ENCODE data around the gene PIP4K2C. TPM values are rescaled to one million over a fixed set of nuclear protein-coding genes. Genes with fewer than 3 reads are reported as not detected.

PIP4K2C gene
- polyA plus RNA-seq, 1 donor = 26.0 TPM

DNA sequence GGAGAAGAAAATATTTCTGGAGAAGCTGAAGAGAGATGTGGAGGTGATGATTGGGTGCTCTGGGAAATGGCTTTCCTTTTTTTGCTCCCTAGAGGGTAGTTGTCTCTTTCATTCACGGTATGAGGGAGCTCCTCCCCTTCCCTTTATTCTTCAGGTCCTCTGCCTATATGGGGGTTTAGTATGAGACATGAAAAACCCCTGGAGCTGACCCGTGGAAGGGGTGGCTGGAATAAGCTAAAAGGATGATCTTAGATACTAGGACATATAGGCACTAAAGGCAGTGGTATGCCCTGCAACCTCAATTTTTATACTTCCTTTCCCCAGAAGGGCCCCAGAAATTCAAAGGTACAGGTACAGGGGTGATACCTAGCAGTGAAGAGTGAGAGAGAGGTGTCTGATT is 9.4 kb downstream of the PIP4K2C start:
- no CpG with 5 or more reads among the region's 2 CpGs for WGBS (ENCODE audit: insufficient coverage, low lambda C conversion rate)
- Histone ChIP-seq H3K36me3 (ENCODE audit: control insufficient read depth, insufficient read depth, low read length) (peaks cover 45% of the 10 kb centered on the region), H3K4me3 (ENCODE audit: low read length) (no peak overlapping the region), H3K27ac (ENCODE audit: low read length) (no peak overlapping the region), H3K9me3 (ENCODE audit: control insufficient read depth, low read depth, low read length) (no peaks in the 10 kb centered on the region), H3K4me1 (ENCODE audit: control insufficient read depth, insufficient read depth, low read length) (peaks cover 13% of the 10 kb centered on the region), H3K27me3 (ENCODE audit: control insufficient read depth, insufficient read depth, low read length) (peaks cover 9% of the 10 kb centered on the region)
- no peak for DNase-seq

DNA sequence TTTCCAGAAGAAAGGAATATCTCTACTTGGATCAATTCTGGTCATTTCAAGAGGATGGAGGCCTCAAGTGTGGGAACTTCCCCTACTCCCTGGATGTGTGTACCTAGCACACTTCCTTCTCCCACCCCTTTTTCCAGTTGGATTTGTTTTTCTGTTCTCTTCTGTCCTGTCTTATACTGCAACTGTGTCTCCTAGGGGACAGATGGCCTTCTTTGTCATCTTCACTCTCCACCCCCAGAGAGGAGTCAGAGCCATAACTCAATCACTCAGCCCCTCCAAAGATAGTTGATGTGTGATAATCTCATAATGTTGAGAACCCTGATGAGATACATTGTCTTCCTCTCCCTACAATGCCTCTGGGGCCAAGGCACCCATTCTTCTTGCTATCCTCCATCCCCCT is 11.6 kb downstream of the PIP4K2C start:
- H3K36me3 ChIP-seq (ENCODE audit: control insufficient read depth, insufficient read depth, low read length) = peaks cover 33% of the 10 kb centered on the region
- H3K27me3 ChIP-seq (ENCODE audit: control insufficient read depth, insufficient read depth, low read length) = peaks cover 9% of the 10 kb centered on the region
- no peak overlapping the region for H3K4me3 ChIP-seq (ENCODE audit: low read length)
- no peaks in the 10 kb centered on the region for H3K9me3 ChIP-seq (ENCODE audit: control insufficient read depth, low read depth, low read length)
- no peak for DNase-seq
- H3K4me1 ChIP-seq (ENCODE audit: control insufficient read depth, insufficient read depth, low read length) = peaks cover 16% of the 10 kb centered on the region
- no peak overlapping the region for H3K27ac ChIP-seq (ENCODE audit: low read length)

DNA sequence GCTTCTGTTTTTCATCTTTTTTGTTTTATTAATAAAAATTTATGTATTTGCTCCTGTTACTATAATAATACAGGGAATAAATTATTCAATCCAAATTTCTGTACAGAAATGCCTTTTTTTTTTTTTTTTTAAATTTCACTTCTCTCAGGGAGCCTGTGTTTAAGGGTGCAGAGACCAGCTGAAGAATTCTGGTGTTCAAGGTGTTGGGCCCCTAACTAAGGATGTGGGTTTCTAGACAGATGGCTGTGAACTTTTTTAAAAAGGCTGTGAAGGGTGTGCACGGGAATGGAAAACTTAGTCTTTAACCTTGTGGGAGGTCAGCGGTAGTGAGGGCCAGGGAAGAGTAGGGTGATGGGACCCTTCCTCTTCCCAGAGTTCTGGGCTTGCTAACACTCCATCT is 12.3 kb downstream of the PIP4K2C start:
- H3K36me3 ChIP-seq (ENCODE audit: control insufficient read depth, insufficient read depth, low read length) = peaks cover 30% of the 10 kb centered on the region
- H3K9me3 ChIP-seq (ENCODE audit: control insufficient read depth, low read depth, low read length) = no peaks in the 10 kb centered on the region
- H3K27ac ChIP-seq (ENCODE audit: low read length) = peak overlapping the region; percentile 2
- H3K27me3 ChIP-seq (ENCODE audit: control insufficient read depth, insufficient read depth, low read length) = peaks cover 9% of the 10 kb centered on the region
- peaks cover 16% of the 10 kb centered on the region for H3K4me1 ChIP-seq (ENCODE audit: control insufficient read depth, insufficient read depth, low read length)
- H3K4me3 ChIP-seq (ENCODE audit: low read length) = no peak overlapping the region
- DNase-seq = no peak
- no CpG with 5 or more reads among the region's 2 CpGs for WGBS (ENCODE audit: insufficient coverage, low lambda C conversion rate)

DNA sequence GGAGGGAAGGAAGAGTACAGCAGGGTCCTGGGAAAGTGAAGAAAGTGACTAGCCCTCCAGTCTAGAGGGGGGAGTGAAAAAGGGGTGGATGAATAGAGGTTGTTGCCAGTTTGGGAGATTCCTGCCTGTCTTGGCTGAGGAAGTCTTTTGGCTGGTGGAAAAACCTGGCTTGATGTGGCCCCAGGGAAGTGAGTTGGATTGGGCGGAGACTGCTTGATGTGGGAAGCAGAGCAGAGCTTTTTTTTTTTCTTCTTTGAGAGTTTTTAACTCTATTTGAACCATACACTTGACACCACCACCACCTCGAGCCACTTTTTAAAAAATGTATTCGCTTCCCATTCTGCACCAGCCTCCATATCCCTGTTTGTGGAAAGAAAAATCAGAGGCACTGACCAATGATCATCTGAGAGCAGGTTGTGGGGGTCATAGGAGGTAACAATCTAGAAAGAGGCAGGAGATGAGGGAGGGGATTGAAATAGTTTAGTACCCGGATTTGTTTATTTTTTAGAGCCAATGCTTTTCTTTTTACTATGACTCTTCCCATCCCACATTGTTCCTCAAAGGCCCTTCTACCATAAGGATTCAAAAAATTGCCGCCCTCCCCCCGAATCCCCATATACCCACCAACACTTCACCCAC is 12.9 kb downstream of the PIP4K2C start:
- Histone ChIP-seq H3K4me1 (ENCODE audit: control insufficient read depth, insufficient read depth, low read length) (peaks cover 16% of the 10 kb centered on the region), H3K4me3 (ENCODE audit: low read length) (peak overlapping the region; percentile 71), H3K36me3 (ENCODE audit: control insufficient read depth, insufficient read depth, low read length) (peaks cover 27% of the 10 kb centered on the region), H3K9me3 (ENCODE audit: control insufficient read depth, low read depth, low read length) (no peaks in the 10 kb centered on the region), H3K27me3 (ENCODE audit: control insufficient read depth, insufficient read depth, low read length) (peaks cover 11% of the 10 kb centered on the region), H3K27ac (ENCODE audit: low read length) (peak overlapping the region; percentile 54)
- WGBS (ENCODE audit: insufficient coverage, low lambda C conversion rate) = 8% methylated on average over 1 of the region's 6 CpGs
- DNase-seq = peak in 1 of 2 donors; percentile 41

DNA sequence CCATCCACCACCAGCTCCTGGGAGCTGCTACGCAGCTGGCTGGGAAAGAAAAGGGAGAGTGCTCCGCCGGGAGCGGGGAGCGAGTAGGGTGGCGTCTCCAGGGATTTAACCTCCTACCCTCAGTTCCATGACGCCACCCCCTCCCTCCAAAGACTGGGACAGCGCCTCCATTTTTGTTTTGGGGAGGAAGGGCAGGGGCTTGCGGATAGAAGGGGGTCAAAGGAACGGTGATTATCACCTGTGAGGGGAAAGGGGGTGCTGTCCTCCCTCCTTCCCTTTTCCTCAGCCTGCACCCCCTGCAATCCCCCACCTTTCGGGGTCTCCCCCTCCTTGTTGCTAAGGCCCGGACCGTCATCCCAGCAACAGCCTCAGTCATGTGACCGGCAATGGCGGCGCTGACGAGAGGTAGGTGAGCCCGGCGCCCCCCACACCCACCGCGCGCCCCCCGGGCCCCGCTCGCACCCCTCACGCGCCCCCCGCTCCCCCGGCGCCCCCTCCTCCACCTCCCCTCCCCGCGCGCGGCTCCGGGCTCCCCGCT is 13.5 kb downstream of the PIP4K2C start, which contains the start of gene DTX3:
DTX3 (plus strand) TSS at position 371 of the 538 bp plus-strand sequence. CDS start 1,694 bp downstream, outside the sequence.
- H3K4me1 ChIP-seq (ENCODE audit: control insufficient read depth, insufficient read depth, low read length) = peaks cover 16% of the 10 kb centered on the region
- peaks cover 22% of the 10 kb centered on the region for H3K36me3 ChIP-seq (ENCODE audit: control insufficient read depth, insufficient read depth, low read length)
- peaks cover 14% of the 10 kb centered on the region for H3K27me3 ChIP-seq (ENCODE audit: control insufficient read depth, insufficient read depth, low read length)
- no peaks in the 10 kb centered on the region for H3K9me3 ChIP-seq (ENCODE audit: control insufficient read depth, low read depth, low read length)
- peak within 1 kb of the TSS; percentile 54 for H3K27ac ChIP-seq (ENCODE audit: low read length)
- DNase-seq = peak in 1 of 2 donors; percentile 50
- no CpG with 5 or more reads among the region's 36 CpGs for WGBS (ENCODE audit: insufficient coverage, low lambda C conversion rate)
- H3K4me3 ChIP-seq (ENCODE audit: low read length) = peak within 1 kb of the TSS; percentile 71

DNA sequence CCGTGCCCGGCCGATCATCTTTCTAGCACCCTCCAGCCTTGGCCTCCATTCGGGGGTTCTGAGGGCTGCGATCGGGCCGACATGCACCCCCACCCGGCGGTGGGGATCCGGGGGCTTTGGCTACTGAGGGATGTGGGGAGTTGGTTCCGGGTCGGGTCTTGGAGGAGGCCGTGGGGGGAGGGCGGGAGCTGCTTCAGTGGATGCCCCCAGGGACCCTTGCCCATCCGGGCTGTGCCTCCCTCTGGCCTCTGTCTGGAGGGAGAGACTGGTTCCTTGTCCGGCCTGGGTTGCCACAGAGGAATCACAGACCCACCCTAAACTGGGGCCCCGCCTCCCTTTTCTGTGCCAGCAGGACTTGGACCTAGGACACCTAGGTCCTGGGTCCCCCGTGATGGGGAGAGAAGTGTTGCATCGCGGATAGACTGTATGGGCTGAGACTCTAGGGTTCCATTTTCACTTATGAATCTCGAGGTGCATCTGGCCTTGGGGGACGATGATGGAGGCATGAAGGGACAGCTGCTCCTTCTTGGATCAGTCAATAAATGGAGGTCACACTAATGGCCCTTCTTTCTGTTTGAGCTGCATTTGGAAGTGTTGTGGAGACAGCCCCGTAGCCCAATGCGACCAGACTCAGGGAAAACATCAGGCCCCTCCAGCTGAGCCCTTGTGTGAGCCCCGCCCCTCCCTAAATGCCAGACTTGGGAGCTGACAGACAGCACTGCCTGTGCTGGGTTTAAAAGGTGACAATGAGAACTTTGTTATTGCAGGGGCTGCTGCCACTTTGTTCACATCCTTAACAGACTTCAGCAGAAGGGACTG is 14.2 kb downstream of the PIP4K2C start:
- no CpG with 5 or more reads among the region's 25 CpGs for WGBS (ENCODE audit: insufficient coverage, low lambda C conversion rate)
- H3K27ac ChIP-seq (ENCODE audit: low read length) = no peak overlapping the region
- H3K4me3 ChIP-seq (ENCODE audit: low read length) = peak overlapping the region; percentile 71
- peak in 1 of 2 donors; percentile 64 for DNase-seq
- H3K4me1 ChIP-seq (ENCODE audit: control insufficient read depth, insufficient read depth, low read length) = peaks cover 16% of the 10 kb centered on the region
- no peaks in the 10 kb centered on the region for H3K9me3 ChIP-seq (ENCODE audit: control insufficient read depth, low read depth, low read length)
- H3K36me3 ChIP-seq (ENCODE audit: control insufficient read depth, insufficient read depth, low read length) = peaks cover 18% of the 10 kb centered on the region
- H3K27me3 ChIP-seq (ENCODE audit: control insufficient read depth, insufficient read depth, low read length) = peaks cover 20% of the 10 kb centered on the region

DNA sequence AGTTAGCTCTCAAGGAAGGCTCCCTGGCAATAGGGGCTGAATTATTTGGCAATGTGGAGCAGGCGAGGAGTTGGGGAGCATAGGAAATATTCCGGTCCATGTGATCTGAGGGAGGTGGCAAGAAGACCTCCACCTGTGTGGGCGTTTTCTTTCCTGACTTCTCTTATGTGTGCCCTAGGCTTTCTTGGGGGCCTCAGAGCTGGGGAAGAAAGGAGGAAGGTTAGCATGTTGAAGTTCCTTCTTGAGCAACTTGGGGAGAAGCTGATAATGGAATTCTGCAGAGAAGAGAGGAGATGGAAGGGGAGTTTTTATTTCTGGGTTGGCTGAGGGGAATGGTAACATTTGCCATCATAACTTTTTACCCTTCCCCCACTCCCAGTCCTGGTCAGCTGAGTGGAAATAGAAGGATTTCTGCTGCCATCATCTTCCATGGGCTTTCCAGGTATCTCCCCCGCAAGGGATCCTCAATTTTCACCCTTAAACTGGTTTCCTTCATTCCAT is 14.9 kb downstream of the PIP4K2C start:
- peaks cover 21% of the 10 kb centered on the region for H3K4me1 ChIP-seq (ENCODE audit: control insufficient read depth, insufficient read depth, low read length)
- no peak for DNase-seq
- 67% methylated on average over 1 of the region's 4 CpGs for WGBS (ENCODE audit: insufficient coverage, low lambda C conversion rate)
- peaks cover 27% of the 10 kb centered on the region for H3K27me3 ChIP-seq (ENCODE audit: control insufficient read depth, insufficient read depth, low read length)
- no peaks in the 10 kb centered on the region for H3K9me3 ChIP-seq (ENCODE audit: control insufficient read depth, low read depth, low read length)
- no peak overlapping the region for H3K4me3 ChIP-seq (ENCODE audit: low read length)
- no peak overlapping the region for H3K27ac ChIP-seq (ENCODE audit: low read length)
- peaks cover 12% of the 10 kb centered on the region for H3K36me3 ChIP-seq (ENCODE audit: control insufficient read depth, insufficient read depth, low read length)

DNA sequence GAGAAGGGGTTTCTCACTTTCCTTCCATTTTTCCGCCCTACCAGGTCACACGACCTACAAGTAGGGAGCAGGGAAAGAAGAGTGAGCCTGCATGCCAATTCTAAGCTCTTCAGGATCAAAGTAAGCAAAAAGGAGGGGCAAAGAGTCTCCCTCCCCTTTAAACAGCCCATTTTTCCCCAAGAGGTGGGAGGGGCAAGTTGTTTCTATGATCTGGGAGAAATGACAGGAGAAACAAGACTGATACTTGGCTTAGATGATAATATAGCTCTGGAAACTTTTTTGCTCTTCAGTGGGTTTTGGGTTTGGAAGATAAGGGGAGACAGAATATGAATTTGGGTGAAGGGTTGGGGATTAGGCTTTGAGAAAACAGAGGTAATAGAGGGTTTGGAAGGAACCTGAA is 15.4 kb downstream of the PIP4K2C start:
- Histone ChIP-seq H3K27ac (ENCODE audit: low read length) (no peak overlapping the region), H3K9me3 (ENCODE audit: control insufficient read depth, low read depth, low read length) (no peaks in the 10 kb centered on the region), H3K36me3 (ENCODE audit: control insufficient read depth, insufficient read depth, low read length) (peaks cover 8% of the 10 kb centered on the region), H3K4me1 (ENCODE audit: control insufficient read depth, insufficient read depth, low read length) (peaks cover 24% of the 10 kb centered on the region), H3K27me3 (ENCODE audit: control insufficient read depth, insufficient read depth, low read length) (peaks cover 32% of the 10 kb centered on the region), H3K4me3 (ENCODE audit: low read length) (no peak overlapping the region)
- WGBS (ENCODE audit: insufficient coverage, low lambda C conversion rate) = no CpG with 5 or more reads among the region's 2 CpGs
- no peak for DNase-seq

DNA sequence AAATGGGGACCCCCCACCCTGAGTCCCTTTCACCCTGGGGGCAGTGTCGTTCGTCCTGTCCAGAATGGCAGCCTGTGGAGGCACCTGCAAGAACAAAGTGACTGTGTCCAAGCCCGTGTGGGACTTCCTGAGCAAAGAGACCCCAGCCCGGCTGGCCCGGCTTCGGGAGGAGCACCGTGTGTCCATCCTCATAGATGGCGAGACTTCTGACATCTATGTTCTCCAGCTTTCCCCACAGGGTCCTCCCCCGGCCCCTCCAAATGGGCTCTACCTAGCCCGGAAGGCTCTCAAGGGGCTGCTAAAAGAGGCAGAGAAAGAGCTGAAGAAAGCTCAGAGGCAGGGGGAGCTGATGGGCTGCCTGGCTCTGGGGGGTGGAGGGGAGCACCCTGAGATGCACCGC is 15.8 kb downstream of the PIP4K2C start:
- WGBS (ENCODE audit: insufficient coverage, low lambda C conversion rate) = no CpG with 5 or more reads among the region's 11 CpGs
- H3K27ac ChIP-seq (ENCODE audit: low read length) = no peak overlapping the region
- peaks cover 35% of the 10 kb centered on the region for H3K27me3 ChIP-seq (ENCODE audit: control insufficient read depth, insufficient read depth, low read length)
- H3K4me1 ChIP-seq (ENCODE audit: control insufficient read depth, insufficient read depth, low read length) = peaks cover 24% of the 10 kb centered on the region
- DNase-seq = no peak
- no peak overlapping the region for H3K4me3 ChIP-seq (ENCODE audit: low read length)
- H3K36me3 ChIP-seq (ENCODE audit: control insufficient read depth, insufficient read depth, low read length) = peaks cover 7% of the 10 kb centered on the region
- no peaks in the 10 kb centered on the region for H3K9me3 ChIP-seq (ENCODE audit: control insufficient read depth, low read depth, low read length)

DNA sequence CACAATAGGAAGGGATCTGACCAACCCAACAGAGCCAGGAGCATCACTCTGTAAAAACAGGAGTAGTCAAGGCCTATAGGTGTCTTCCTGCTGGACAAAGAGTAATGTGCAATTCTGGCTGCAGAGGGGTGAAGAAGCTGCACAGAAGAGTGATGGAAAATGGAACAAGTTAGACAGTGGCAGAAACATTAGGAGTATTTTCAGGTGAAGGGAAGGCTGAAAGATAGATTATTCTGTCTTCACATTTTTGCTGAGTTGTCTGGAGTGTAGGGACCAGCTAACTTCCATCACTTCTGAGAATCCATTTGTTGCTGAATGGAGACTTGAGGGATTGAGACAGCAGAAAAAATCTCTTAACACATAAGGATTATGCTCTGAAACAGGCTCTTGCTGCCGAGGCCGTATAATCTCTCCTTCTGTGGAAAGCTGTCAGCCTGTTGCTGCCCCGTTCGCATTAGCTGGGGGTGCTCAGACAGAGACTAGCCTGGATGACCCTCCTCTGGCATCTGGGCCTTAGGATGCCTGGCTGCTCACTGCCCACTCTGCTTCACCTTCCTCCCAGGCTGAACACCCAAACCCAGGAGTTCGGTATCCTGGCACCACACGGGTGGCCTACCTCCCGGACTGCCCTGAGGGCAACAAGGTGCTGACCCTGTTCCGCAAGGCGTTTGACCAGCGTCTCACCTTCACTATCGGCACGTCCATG is 17.1 kb downstream of the PIP4K2C start:
- DNase-seq = no peak
- no CpG with 5 or more reads among the region's 12 CpGs for WGBS (ENCODE audit: insufficient coverage, low lambda C conversion rate)
- Histone ChIP-seq H3K36me3 (ENCODE audit: control insufficient read depth, insufficient read depth, low read length) (no peaks in the 10 kb centered on the region), H3K9me3 (ENCODE audit: control insufficient read depth, low read depth, low read length) (no peaks in the 10 kb centered on the region), H3K27ac (ENCODE audit: low read length) (no peak overlapping the region), H3K4me3 (ENCODE audit: low read length) (no peak overlapping the region), H3K4me1 (ENCODE audit: control insufficient read depth, insufficient read depth, low read length) (peaks cover 24% of the 10 kb centered on the region), H3K27me3 (ENCODE audit: control insufficient read depth, insufficient read depth, low read length) (peaks cover 47% of the 10 kb centered on the region)

All from large intestine (tissue), 3 donors.